Measurements from ENCODE around the gene TOB2. TPM values are rescaled to one million over a fixed set of nuclear protein-coding genes. Genes with fewer than 3 reads are reported as not detected.
"Not testable (repeated sequence)": the region's sequence is repeated elsewhere in the genome, so short reads cannot be mapped to it uniquely, and the experiment has no call there.

Gene TOB2
- total RNA-seq, 1 donor from 2014 or later, result 68.0 TPM

- DNase-seq (ENCODE audit: missing footprints) (peak; percentile 93), ATAC-seq (peak; percentile 91)
- intact Hi-C loops (cut with DNase I), result loop anchor here (2.0 kb wide), 2 partner anchors 113 to 121 kb away; no protein-coding TSS in a partner anchor
These were observed 42.9 kb downstream of the TOB2 start for GRCh38 chr22:41403532-41404318.

DNA sequence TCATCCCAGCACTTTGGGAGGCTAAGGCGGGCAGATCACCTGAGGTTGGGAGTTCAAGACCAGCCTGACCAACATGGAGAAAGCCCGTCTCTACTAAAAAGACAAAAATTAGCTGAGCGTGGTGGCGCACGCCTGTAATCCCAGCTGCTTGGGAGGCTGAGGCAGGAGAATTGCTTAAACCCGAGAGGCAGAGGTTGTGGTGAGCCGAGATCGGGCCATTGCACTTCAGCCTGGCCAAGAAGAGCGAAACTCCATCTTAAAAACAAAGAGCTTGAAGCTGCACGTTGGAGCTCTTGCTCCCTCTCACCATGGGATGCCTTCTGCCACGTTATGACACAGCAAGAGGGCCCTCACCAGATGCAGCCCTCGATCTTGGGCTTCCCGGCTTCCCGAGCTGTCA, 43.8 kb downstream of the TOB2 start:
- intact Hi-C loops (cut with DNase I); ATAC-seq; DNase-seq (ENCODE audit: missing footprints): not testable (repeated sequence)

DNA sequence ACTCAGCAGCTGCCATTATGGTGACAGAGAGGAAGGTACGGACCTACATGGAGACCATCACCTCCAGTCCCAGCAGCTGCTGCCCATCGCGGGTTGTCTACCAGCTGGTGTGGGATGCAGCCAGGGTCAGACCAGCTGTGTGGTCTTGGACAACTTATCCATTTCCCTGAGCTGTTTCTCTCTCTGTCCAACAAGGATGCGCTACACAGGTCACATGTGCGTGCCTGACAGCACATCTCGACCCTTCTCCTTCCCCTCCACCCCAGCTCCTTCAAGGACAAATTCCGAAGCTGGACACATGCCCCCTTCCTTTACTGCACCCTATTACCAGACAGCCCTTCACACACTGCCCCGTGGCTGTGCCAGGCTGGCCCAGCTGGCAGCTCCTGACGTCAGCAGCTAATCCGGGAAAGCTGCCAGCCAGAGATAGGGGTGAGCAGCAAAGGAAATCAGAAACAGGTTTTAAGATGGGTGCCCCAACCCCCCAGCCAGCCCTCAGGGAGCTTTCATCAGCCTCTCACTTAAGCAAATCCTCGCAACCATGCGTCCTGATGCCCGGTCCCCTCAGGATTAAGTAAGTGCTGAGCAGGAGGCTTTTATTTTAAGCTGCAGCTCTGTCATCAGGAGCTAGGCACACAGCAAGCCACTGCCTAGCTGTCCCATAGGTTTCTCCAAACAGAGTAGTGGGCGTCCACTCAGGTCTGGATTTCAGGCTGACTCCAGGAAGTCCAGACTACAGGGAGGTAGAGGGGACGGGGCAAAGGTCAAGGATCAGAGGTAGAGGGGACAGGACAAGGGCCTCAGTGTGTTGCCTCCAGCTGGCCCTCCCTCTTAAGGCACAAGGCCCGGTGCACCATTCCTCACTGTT, 44.6 kb downstream of the TOB2 start:
- intact Hi-C loops (cut with DNase I), result no loop called here
- ATAC-seq (peak; percentile 66), DNase-seq (ENCODE audit: missing footprints) (peak; percentile 80)

GRCh38 chr22:41398921-41399320, 47.7 kb downstream of the TOB2 start:
- DNase-seq (ENCODE audit: missing footprints), result no peak
- intact Hi-C loops (cut with DNase I), result loop anchor here (5.0 kb wide), 1 partner anchor 198 kb away; no protein-coding TSS in a partner anchor
- ATAC-seq, result no peak

- ATAC-seq (no peak), DNase-seq (ENCODE audit: missing footprints) (no peak)
- intact Hi-C loops (cut with DNase I), result loop anchor here (5.0 kb wide), 1 partner anchor 200 kb away; no protein-coding TSS in a partner anchor
These were observed 49.3 kb downstream of the TOB2 start for GRCh38 chr22:41397143-41397811.

GRCh38 chr22:41395531-41396240, 50.9 kb downstream of the TOB2 start:
- intact Hi-C loops (cut with DNase I), result loop anchor here (5.0 kb wide), 1 partner anchor 202 kb away; no protein-coding TSS in a partner anchor
- DNase-seq (ENCODE audit: missing footprints) (no peak), ATAC-seq (no peak)

DNA sequence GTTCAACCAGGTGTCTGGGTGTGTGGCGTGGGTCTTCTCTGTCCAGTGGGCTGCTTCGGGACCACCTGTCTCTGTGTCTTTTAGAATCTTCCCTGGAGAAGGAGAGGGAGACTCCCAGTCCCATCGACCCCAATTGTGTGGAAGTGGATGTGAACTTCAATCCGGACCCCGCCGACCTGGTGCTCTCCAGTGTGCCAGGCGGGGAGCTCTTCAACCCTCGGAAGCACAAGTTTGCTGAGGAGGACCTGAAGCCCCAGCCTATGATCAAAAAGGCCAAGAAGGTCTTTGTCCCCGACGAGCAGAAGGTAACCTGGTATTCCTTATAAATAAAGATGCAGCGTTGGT, 52.6 kb downstream of the TOB2 start:
- ATAC-seq (no peak), DNase-seq (ENCODE audit: missing footprints) (no peak)
- intact Hi-C loops (cut with DNase I), result no loop called here

- ATAC-seq, result no peak
- no peak for DNase-seq (ENCODE audit: missing footprints)
- intact Hi-C loops (cut with DNase I), result no loop called here
These were observed 59.3 kb downstream of the TOB2 start for GRCh38 chr22:41387341-41387740.

DNA sequence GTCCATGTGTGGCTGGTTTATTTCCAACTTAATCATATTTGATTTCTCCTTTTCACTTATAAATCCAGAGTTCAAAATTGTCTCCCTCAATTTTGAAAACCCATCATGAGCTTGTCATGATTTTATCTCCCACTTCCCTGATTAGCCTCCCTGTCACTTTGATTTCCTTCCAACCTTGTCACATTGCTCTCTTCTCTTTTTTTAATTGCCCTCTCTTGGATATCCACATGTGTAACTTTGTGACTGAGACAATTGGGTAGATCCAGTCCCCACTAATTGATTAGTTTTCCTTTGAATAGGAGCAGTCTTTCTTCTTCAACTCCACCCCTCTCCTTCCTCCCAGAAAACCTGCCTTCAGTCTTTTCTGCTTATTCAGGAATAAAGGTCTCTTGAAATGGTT, 62.5 kb downstream of the TOB2 start:
- intact Hi-C loops (cut with DNase I), result loop anchor here (5.0 kb wide), 1 partner anchor 97 kb away; the partner anchor contains the start of gene RANGAP1
- no peak for ATAC-seq
- no peak for DNase-seq (ENCODE audit: missing footprints)

Other genes starting within 250 kb of the TOB2 start
- 15.7 TPM for gene L3MBTL2, start 241.5 kb downstream of the TOB2 start, total RNA-seq
- 26.4 TPM for gene CHADL, start 205.9 kb downstream of the TOB2 start, total RNA-seq
- 51.5 TPM for gene RANGAP1, start 160.6 kb downstream of the TOB2 start, total RNA-seq
- 45.5 TPM for gene ZC3H7B, start 145.3 kb downstream of the TOB2 start, total RNA-seq
- 23.5 TPM for gene TEF, start 64.9 kb downstream of the TOB2 start, total RNA-seq
- gene PHF5A, start 21.9 kb upstream of the TOB2 start, total RNA-seq, result 25.5 TPM
- gene ACO2, start 22.3 kb upstream of the TOB2 start, total RNA-seq, result 810 TPM
- 20.1 TPM for gene POLR3H, start 97.7 kb upstream of the TOB2 start, total RNA-seq
- 265 TPM for gene CSDC2, start 114.2 kb upstream of the TOB2 start, total RNA-seq
- gene PMM1, start 143.0 kb upstream of the TOB2 start, total RNA-seq, result 16.2 TPM
- gene DESI1, start 174.2 kb upstream of the TOB2 start, total RNA-seq, result 41.6 TPM
- 172 TPM for gene XRCC6, start 174.5 kb upstream of the TOB2 start, total RNA-seq
- gene SNU13, start 242.1 kb upstream of the TOB2 start, total RNA-seq, result 216 TPM